WERI-Rb-1 (cell line): ENCODE data around the gene DMD.

Source experiments
- DNase-seq: peaks from one replicate; pipeline ENCODE4 v3.0.0-alpha.2; 2020
- H3K27ac ChIP-seq: fragments of 250-450 bp; sonication (Bioruptor Pico); 2 replicates; pipeline ENCODE4 v1.5.1; 2020; ENCODE audit warnings: mild to moderate bottlenecking, moderate library complexity
- H3K27me3 ChIP-seq: fragments of 250-450 bp; sonication (Bioruptor Pico); 2 replicates; pipeline ENCODE4 v1.5.1; 2021; ENCODE audit warnings: mild to moderate bottlenecking, low read depth, moderate library complexity; ENCODE audit not compliant: insufficient read depth, severe bottlenecking
- H3K36me3 ChIP-seq: fragments of 250-450 bp; sonication (Bioruptor Pico); 2 replicates; pipeline ENCODE4 v1.5.1; 2020; ENCODE audit warnings: mild to moderate bottlenecking, moderate library complexity
- H3K4me3 ChIP-seq: 2 replicates; pipeline ENCODE4 v1.5.1; 2011; ENCODE audit warnings: low read depth, mild to moderate bottlenecking, control low read depth, low read length
- H3K9me3 ChIP-seq: fragments of 250-450 bp; sonication (Bioruptor Pico); 2 replicates; pipeline ENCODE4 v1.5.1; 2021; ENCODE audit warnings: mild to moderate bottlenecking, moderate library complexity; ENCODE audit not compliant: severe bottlenecking
- TF ChIP-seq, protein P1 (sequence below): IDR thresholded peaks from 2 replicates; pipeline ENCODE4 v1.5.1; 2011; ENCODE audit warnings: low read depth, mild to moderate bottlenecking, control low read depth, inconsistent platforms, low read length

The DMD gene

DNA sequence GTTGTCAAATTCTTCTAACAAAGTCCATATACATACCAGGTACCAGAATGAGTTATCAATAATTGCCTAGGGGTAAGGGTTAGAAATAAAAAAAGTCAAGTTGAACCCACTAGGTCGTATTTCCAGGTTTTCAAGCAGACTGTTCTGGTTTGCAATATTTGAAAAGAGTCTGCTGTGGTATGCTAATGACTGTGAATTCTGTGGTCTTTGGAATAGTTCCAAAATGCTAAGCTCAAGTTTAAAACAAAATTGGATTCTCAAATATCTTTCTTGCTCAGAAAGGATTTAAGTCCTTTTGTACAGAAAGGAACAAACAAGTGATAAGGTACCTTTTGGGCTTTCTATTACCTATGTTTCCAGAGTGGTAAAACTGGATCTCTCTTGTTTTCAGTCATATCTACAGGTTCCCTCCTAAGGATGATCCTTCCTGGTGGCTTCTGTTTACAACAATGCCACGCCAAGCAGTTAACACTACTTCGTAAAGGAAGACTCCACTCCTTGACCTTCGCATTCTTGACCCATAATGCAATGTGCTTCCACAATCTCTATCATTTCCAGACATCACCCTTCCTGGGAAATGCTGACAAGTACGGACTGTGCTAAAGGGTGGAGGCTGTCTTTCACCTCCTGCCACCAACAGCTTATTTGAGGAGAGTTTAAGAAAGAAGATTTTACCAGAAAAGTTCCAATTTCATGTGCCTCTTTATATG, 1607.8 kb downstream of the DMD start:
- no peak overlapping the region for H3K27ac ChIP-seq
- H3K27me3 ChIP-seq = peaks cover 2% of the 10 kb centered on the region
- H3K36me3 ChIP-seq = no peaks in the 10 kb centered on the region
- no peak for DNase-seq
- TF ChIP-seq, protein P1, sequence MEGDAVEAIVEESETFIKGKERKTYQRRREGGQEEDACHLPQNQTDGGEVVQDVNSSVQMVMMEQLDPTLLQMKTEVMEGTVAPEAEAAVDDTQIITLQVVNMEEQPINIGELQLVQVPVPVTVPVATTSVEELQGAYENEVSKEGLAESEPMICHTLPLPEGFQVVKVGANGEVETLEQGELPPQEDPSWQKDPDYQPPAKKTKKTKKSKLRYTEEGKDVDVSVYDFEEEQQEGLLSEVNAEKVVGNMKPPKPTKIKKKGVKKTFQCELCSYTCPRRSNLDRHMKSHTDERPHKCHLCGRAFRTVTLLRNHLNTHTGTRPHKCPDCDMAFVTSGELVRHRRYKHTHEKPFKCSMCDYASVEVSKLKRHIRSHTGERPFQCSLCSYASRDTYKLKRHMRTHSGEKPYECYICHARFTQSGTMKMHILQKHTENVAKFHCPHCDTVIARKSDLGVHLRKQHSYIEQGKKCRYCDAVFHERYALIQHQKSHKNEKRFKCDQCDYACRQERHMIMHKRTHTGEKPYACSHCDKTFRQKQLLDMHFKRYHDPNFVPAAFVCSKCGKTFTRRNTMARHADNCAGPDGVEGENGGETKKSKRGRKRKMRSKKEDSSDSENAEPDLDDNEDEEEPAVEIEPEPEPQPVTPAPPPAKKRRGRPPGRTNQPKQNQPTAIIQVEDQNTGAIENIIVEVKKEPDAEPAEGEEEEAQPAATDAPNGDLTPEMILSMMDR = no peak
- no peak overlapping the region for H3K4me3 ChIP-seq
- H3K9me3 ChIP-seq = no peaks in the 10 kb centered on the region

DNA sequence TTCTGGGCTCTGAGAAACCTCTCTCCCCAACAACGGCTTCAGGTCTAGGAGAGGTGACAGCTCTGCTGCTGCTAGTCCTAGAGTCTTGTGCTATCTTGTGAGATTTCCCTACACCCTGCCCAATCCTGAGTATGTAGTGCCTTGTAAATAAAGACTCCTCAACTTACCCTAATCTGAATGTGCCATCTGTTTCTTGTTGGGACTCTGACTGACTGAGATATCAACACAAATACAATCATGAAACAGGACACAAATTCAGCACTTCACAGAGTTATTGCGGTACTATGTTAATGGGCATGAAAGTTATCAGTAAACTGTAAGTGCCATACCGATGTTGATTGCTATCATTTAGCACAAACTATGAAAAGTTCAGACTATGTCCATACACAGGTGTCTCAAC, 1610.5 kb downstream of the DMD start:
- no peaks in the 10 kb centered on the region for H3K27me3 ChIP-seq
- H3K9me3 ChIP-seq = no peaks in the 10 kb centered on the region

DNA sequence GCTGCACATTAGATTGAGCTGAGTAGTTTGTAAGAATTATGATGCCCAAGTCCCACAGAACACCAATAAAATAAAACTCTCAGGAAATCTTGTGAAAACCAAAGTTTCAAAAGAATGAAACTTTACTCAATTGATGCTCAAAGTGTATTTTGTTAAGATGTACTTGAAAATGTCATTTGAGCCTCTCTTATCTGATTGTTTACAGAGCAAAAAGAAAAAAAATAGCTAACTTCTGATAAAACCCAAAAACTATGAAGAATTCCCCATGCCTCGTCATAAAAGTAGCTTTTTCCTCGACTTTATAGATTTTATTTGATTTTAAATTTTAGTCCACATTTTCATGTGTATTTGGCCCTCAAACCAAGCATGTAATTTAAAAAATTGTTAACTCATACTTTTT, 1618.0 kb downstream of the DMD start:
- DNase-seq = no peak
- TF ChIP-seq, protein P1 = no peak
- no peak overlapping the region for H3K27ac ChIP-seq
- no peak overlapping the region for H3K4me3 ChIP-seq
- no peaks in the 10 kb centered on the region for H3K9me3 ChIP-seq
- no peaks in the 10 kb centered on the region for H3K27me3 ChIP-seq
- no peaks in the 10 kb centered on the region for H3K36me3 ChIP-seq

More for the DNA sequence above, 1610.5 kb downstream of the DMD start:
- H3K27ac ChIP-seq = no peak overlapping the region
- no peaks in the 10 kb centered on the region for H3K36me3 ChIP-seq
- no peak overlapping the region for H3K4me3 ChIP-seq
- TF ChIP-seq, protein P1 = no peak
- no peak for DNase-seq

DNA sequence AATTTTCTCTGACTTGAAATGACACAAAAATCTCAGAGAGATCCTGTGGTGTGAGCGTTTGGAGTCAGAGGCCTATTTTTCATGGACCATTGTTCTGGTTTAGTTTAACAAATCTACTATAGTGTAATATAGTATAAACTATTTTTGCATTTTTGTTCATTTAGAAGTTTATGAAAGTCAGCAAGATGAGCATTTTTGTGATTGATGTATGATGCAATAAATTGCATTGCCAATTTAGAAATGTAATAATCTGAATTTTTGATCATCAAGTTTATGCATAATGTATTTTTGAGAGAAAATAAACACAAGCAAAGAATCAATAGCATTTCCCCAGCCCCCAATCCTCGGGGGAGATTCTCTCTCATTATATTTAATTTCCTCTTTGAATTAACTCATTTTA, 1620.0 kb downstream of the DMD start:
- H3K36me3 ChIP-seq = no peaks in the 10 kb centered on the region
- H3K9me3 ChIP-seq = no peaks in the 10 kb centered on the region
- TF ChIP-seq, protein P1 = no peak
- H3K4me3 ChIP-seq = no peak overlapping the region
- peaks cover 1% of the 10 kb centered on the region for H3K27me3 ChIP-seq
- DNase-seq = no peak
- H3K27ac ChIP-seq = no peak overlapping the region

DNA sequence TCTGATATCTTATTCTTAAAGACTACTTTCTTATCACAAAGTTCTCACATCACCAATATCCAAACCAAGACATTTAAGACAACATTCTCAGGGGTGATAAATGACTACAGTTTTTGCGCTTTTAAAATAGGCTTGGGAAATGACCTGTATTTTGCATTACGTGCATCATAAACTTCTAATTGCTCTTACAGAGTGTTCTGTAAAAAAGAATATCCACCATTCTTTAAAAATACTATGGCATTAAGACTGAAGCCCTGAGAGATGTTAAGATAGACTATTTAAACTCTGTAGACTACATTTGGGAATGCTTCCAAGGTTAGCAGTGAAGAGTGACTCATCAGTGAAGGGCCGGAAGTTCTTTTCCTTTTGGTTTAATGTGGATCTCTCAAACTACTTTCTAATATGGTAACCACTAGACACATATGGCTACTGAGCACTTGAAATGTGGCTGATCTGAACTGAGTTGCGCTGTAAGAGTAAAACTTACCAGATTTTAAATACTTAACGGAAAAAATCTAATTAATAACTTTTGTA, 1620.7 kb downstream of the DMD start:
- TF ChIP-seq, protein P1 = no peak
- H3K27me3 ChIP-seq = peaks cover 2% of the 10 kb centered on the region
- H3K9me3 ChIP-seq = no peaks in the 10 kb centered on the region
- H3K27ac ChIP-seq = no peak overlapping the region
- no peak for DNase-seq
- no peak overlapping the region for H3K4me3 ChIP-seq
- H3K36me3 ChIP-seq = no peaks in the 10 kb centered on the region

DNA sequence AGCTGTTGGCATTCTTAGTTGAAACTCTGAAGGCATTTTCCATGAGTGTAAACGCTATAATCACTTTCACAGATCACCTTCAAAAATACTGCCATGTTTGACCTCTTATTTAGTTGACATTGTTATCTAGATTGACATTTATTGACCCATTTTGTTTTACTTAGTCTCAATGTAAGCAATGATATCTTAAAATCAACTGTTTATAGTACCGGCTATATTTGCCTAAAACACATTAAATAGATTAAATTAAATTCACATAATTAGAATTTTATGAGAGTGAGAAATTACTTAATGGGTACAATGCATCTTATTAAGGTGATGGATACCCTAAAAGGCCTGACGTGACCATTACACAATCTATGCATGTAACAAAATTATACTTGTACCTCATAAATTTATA, 1621.8 kb downstream of the DMD start:
- Histone ChIP-seq H3K27ac (no peak overlapping the region), H3K27me3 (peaks cover 2% of the 10 kb centered on the region), H3K36me3 (no peaks in the 10 kb centered on the region), H3K9me3 (no peaks in the 10 kb centered on the region), H3K4me3 (no peak overlapping the region)
- TF ChIP-seq, protein P1 = no peak
- no peak for DNase-seq
